Raji (cell line): ENCODE data around the gene IKBKG.

Experiments
- POLR2A ChIP-seq: IDR thresholded peaks from 2 replicates; pipeline ENCODE4 v1.6.1; 2011; ENCODE audit warnings: low read depth, low read length, control low read depth; ENCODE audit not compliant: insufficient read depth

The IKBKG gene

GRCh38 chrX:154547245-154548027 lies at the start of gene IKBKG:
TSS of gene IKBKG (plus strand) at chrX:154547620. CDS start at chrX:154552003, 4,383 bp downstream.
- peak; percentile 58; the same call in 1 of the 2 replicates for TF ChIP-seq POLR2A

GRCh38 chrX:154502098-154502497 lies 45.3 kb upstream of the IKBKG start:
- TF ChIP-seq POLR2A: no peak

GRCh38 chrX:154502989-154503388 lies 44.4 kb upstream of the IKBKG start:
- TF ChIP-seq POLR2A: no peak

- TF ChIP-seq POLR2A: no peak
Measured at GRCh38 chrX:154505734-154506133, 41.7 kb upstream of the IKBKG start.

- TF ChIP-seq POLR2A: no peak
Measured at GRCh38 chrX:154506483-154507332, 40.7 kb upstream of the IKBKG start.

GRCh38 chrX:154507673-154508383 lies 39.6 kb upstream of the IKBKG start:
- TF ChIP-seq POLR2A: no peak

GRCh38 chrX:154508384-154508745 lies 39.1 kb upstream of the IKBKG start:
- no peak for TF ChIP-seq POLR2A

GRCh38 chrX:154509455-154509854 lies 38.0 kb upstream of the IKBKG start:
- no peak for TF ChIP-seq POLR2A

- TF ChIP-seq POLR2A: no peak
Measured at GRCh38 chrX:154511761-154512160, 35.7 kb upstream of the IKBKG start.

GRCh38 chrX:154512879-154513553 lies 34.4 kb upstream of the IKBKG start:
- TF ChIP-seq POLR2A: no peak

- TF ChIP-seq POLR2A: no peak
Measured at GRCh38 chrX:154513716-154514115, 33.7 kb upstream of the IKBKG start.

GRCh38 chrX:154515090-154515965 lies 32.1 kb upstream of the IKBKG start:
- TF ChIP-seq POLR2A: no peak

GRCh38 chrX:154515966-154516655 lies 31.3 kb upstream of the IKBKG start, which contains the start of gene FAM3A:
TSS of gene FAM3A (minus strand) at chrX:154516232. CDS start at chrX:154515772, 460 bp downstream.
- peak; percentile 79 for TF ChIP-seq POLR2A
